ENCODE results near the gene RNF20.

RNF20 gene

DNA sequence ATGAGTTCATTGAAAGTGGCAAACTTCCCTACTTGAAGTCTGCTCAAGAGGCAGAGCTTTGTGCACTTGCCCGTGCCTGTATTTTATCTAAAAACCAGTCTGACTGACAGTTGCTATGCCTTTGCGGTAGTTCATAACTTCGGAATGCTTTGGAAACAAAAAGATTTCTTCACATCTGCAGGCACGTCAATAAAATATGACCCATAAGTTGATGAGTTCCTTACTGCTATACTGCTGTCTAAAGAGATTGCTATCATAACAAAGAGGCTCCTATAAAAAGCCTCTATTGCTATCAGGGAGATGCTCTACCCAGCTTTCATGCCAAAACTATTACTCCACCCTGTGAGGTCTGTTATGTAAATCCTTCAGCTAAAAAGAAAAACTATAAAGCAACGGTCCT lies 25.4 kb upstream of the RNF20 start:
- Histone ChIP-seq H3K4me2 (ENCODE audit: low read depth, low read length, poor library complexity, severe bottlenecking) (no peak overlapping the region), H3K9me2 (replicated peaks; ENCODE audit: insufficient read depth, low read length) (no peaks in the 10 kb centered on the region), H4K20me1 (ENCODE audit: low read depth, low read length) (no peaks in the 10 kb centered on the region), H2AFZ (ENCODE audit: low read depth, low read length, severe bottlenecking) (no peak overlapping the region), H3K79me2 (ENCODE audit: insufficient read depth, low read length) (no peaks in the 10 kb centered on the region), H3K9me3 (ENCODE audit: insufficient read depth, low read length) (no peaks in the 10 kb centered on the region), H3K36me3 (ENCODE audit: low read length) (no peaks in the 10 kb centered on the region), H3K4me3 (ENCODE audit: insufficient read depth, low read length, poor library complexity, severe bottlenecking) (no peak overlapping the region), H3F3A (ENCODE audit: insufficient read depth) (no peaks in the 10 kb centered on the region), H3K27me3 (ENCODE audit: low read length) (no peaks in the 10 kb centered on the region), H3K9ac (ENCODE audit: low read length) (no peak overlapping the region), H3K27ac (ENCODE audit: low read depth, low read length) (no peak overlapping the region)
- TF ChIP-seq, protein P1, sequence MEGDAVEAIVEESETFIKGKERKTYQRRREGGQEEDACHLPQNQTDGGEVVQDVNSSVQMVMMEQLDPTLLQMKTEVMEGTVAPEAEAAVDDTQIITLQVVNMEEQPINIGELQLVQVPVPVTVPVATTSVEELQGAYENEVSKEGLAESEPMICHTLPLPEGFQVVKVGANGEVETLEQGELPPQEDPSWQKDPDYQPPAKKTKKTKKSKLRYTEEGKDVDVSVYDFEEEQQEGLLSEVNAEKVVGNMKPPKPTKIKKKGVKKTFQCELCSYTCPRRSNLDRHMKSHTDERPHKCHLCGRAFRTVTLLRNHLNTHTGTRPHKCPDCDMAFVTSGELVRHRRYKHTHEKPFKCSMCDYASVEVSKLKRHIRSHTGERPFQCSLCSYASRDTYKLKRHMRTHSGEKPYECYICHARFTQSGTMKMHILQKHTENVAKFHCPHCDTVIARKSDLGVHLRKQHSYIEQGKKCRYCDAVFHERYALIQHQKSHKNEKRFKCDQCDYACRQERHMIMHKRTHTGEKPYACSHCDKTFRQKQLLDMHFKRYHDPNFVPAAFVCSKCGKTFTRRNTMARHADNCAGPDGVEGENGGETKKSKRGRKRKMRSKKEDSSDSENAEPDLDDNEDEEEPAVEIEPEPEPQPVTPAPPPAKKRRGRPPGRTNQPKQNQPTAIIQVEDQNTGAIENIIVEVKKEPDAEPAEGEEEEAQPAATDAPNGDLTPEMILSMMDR (IDR thresholded peaks at IDR 0.05; ENCODE audit: insufficient read depth, low read length, poor library complexity, severe bottlenecking): no peak
- no peak for TF ChIP-seq EZH2phosphoT487 (conservative IDR thresholded peaks at IDR 0.05; ENCODE audit: low read length)

DNA sequence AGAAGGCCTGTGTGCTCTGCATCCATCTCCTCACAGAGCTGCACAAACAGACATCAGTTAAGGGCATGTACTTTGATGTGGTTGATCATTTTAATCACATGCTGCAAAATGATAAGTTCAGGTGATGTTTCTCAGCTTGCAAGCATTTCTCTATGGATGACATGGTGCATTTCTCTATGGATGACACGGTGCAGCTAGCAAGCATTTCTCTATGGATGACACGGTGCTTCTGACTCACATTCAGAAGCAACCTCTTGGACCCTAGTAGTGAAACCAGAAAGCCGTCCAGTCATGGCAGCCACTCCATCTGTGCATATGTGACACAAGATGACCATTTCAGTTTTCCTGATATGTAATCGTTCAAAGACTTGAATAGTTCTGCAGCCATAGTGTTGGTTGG lies 24.1 kb upstream of the RNF20 start:
- H3K4me3 ChIP-seq (ENCODE audit: insufficient read depth, low read length, poor library complexity, severe bottlenecking): no peak overlapping the region
- H2AFZ ChIP-seq (ENCODE audit: low read depth, low read length, severe bottlenecking): no peak overlapping the region
- H3K9me3 ChIP-seq (ENCODE audit: insufficient read depth, low read length): no peaks in the 10 kb centered on the region
- no peaks in the 10 kb centered on the region for H4K20me1 ChIP-seq (ENCODE audit: low read depth, low read length)
- H3K27me3 ChIP-seq (ENCODE audit: low read length): no peaks in the 10 kb centered on the region
- H3K27ac ChIP-seq (ENCODE audit: low read depth, low read length): no peak overlapping the region
- H3K79me2 ChIP-seq (ENCODE audit: insufficient read depth, low read length): no peaks in the 10 kb centered on the region
- TF ChIP-seq, protein P1 (IDR thresholded peaks at IDR 0.05; ENCODE audit: insufficient read depth, low read length, poor library complexity, severe bottlenecking): no peak
- TF ChIP-seq EZH2phosphoT487 (conservative IDR thresholded peaks at IDR 0.05; ENCODE audit: low read length): no peak
- no peak overlapping the region for H3K9ac ChIP-seq (ENCODE audit: low read length)
- H3K9me2 ChIP-seq (replicated peaks; ENCODE audit: insufficient read depth, low read length): no peaks in the 10 kb centered on the region
- H3K4me2 ChIP-seq (ENCODE audit: low read depth, low read length, poor library complexity, severe bottlenecking): no peak overlapping the region
- H3F3A ChIP-seq (ENCODE audit: insufficient read depth): no peaks in the 10 kb centered on the region
- no peaks in the 10 kb centered on the region for H3K36me3 ChIP-seq (ENCODE audit: low read length)

DNA sequence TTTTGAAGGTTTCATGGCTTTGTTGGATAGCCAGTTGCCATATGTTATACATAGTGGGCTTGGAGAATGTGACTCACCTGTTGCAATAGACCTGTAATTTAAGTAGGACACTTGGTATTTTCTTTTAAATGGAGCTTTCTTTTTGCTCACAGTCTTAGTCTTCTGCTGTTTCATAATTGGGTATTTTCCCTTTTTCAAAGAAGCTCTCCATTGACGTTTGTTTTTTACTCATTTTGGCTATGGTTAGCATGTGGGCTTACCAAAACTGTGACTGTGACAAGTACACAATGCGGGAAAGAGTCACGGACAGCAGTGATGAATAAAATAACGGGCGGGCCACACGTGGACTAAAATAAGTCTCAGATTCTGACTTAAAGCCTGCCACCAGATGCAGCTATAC lies 23.2 kb upstream of the RNF20 start:
- H3K9me2 ChIP-seq (replicated peaks; ENCODE audit: insufficient read depth, low read length): no peaks in the 10 kb centered on the region
- no peaks in the 10 kb centered on the region for H3K9me3 ChIP-seq (ENCODE audit: insufficient read depth, low read length)
- H3K27ac ChIP-seq (ENCODE audit: low read depth, low read length): no peak overlapping the region
- no peak overlapping the region for H2AFZ ChIP-seq (ENCODE audit: low read depth, low read length, severe bottlenecking)
- H3K79me2 ChIP-seq (ENCODE audit: insufficient read depth, low read length): no peaks in the 10 kb centered on the region
- TF ChIP-seq, protein P1 (IDR thresholded peaks at IDR 0.05; ENCODE audit: insufficient read depth, low read length, poor library complexity, severe bottlenecking): no peak
- TF ChIP-seq EZH2phosphoT487 (conservative IDR thresholded peaks at IDR 0.05; ENCODE audit: low read length): no peak
- H3K4me3 ChIP-seq (ENCODE audit: insufficient read depth, low read length, poor library complexity, severe bottlenecking): no peak overlapping the region
- H3K36me3 ChIP-seq (ENCODE audit: low read length): no peaks in the 10 kb centered on the region
- H3F3A ChIP-seq (ENCODE audit: insufficient read depth): no peaks in the 10 kb centered on the region
- no peaks in the 10 kb centered on the region for H3K27me3 ChIP-seq (ENCODE audit: low read length)
- H3K9ac ChIP-seq (ENCODE audit: low read length): no peak overlapping the region
- no peaks in the 10 kb centered on the region for H4K20me1 ChIP-seq (ENCODE audit: low read depth, low read length)
- no peak overlapping the region for H3K4me2 ChIP-seq (ENCODE audit: low read depth, low read length, poor library complexity, severe bottlenecking)

Measured in SU-DHL-6 (cell line).